H9 (cell line): ENCODE data around the gene HOMER3. TPM values are rescaled to one million over a fixed set of nuclear protein-coding genes. Genes with fewer than 3 reads are reported as not detected.

Experiments used
- DNase-seq: peaks from one replicate; pipeline ENCODE4 v3.0.0-alpha.2; 2017
- H2AFZ ChIP-seq: one replicate; pipeline ENCODE4 v1.6.1; 2013; ENCODE audit warnings: mild to moderate bottlenecking, low read length, control low read depth, moderate library complexity
- H2AK5ac ChIP-seq: 2 replicates; pipeline ENCODE4 v1.6.1; 2013; ENCODE audit warnings: low read length, control low read depth, mixed read lengths; ENCODE audit not compliant: insufficient read length
- H2BK120ac ChIP-seq: one replicate; pipeline ENCODE4 v1.6.1; 2013; ENCODE audit warnings: low read depth, mild to moderate bottlenecking, low read length, control low read depth, inconsistent platforms; ENCODE audit not compliant: poor library complexity, severe bottlenecking
- H2BK12ac ChIP-seq: 2 replicates; pipeline ENCODE4 v1.6.1; 2013; ENCODE audit warnings: low read length, control low read depth, mixed read lengths, low read depth; ENCODE audit not compliant: insufficient read length
- H2BK15ac ChIP-seq: 2 replicates; pipeline ENCODE4 v1.6.1; 2013; ENCODE audit warnings: low read depth, low read length, control low read depth
- H2BK20ac ChIP-seq: one replicate; pipeline ENCODE4 v1.6.1; 2013; ENCODE audit warnings: low read depth, mild to moderate bottlenecking, low read length, control low read depth, inconsistent platforms; ENCODE audit not compliant: poor library complexity, severe bottlenecking
- H2BK5ac ChIP-seq: 2 replicates; pipeline ENCODE4 v1.6.1; 2013; ENCODE audit warnings: low read length, control low read depth, mixed read lengths; ENCODE audit not compliant: insufficient read length
- H3K14ac ChIP-seq: 2 replicates; pipeline ENCODE4 v1.6.1; 2013; ENCODE audit warnings: low read length, control low read depth; ENCODE audit not compliant: insufficient read depth
- H3K18ac ChIP-seq: 2 replicates; pipeline ENCODE4 v1.6.1; 2013; ENCODE audit warnings: low read depth, mild to moderate bottlenecking, mixed read lengths, low read length, control low read depth; ENCODE audit not compliant: insufficient read length
- H3K23ac ChIP-seq: 2 replicates; pipeline ENCODE4 v1.6.1; 2013; ENCODE audit warnings: low read length, control low read depth, mixed read lengths, low read depth; ENCODE audit not compliant: insufficient read length
- H3K23me2 ChIP-seq: 2 replicates; pipeline ENCODE4 v1.6.1; 2013; ENCODE audit warnings: low read depth, mild to moderate bottlenecking, mixed read lengths, low read length, control low read depth; ENCODE audit not compliant: insufficient read length, poor library complexity, severe bottlenecking
- H3K27ac ChIP-seq: 2 replicates; pipeline ENCODE4 v1.5.1; 2013; ENCODE audit warnings: low read length, control low read depth, mixed read lengths, low read depth; ENCODE audit not compliant: insufficient read length
- H3K27me3 ChIP-seq: 2 replicates; pipeline ENCODE4 v1.6.1; 2013; ENCODE audit warnings: low read length, control low read depth, inconsistent platforms; ENCODE audit not compliant: insufficient read depth
- H3K4ac ChIP-seq: 2 replicates; pipeline ENCODE4 v1.6.1; 2013; ENCODE audit warnings: low read depth, mild to moderate bottlenecking, control low read depth, inconsistent platforms, low read length, moderate library complexity
- H3K4me1 ChIP-seq: 2 replicates; pipeline ENCODE4 v1.6.1; 2013; ENCODE audit warnings: low read length, control low read depth, inconsistent platforms; ENCODE audit not compliant: insufficient read depth
- H3K4me2 ChIP-seq: 2 replicates; pipeline ENCODE4 v1.6.1; 2013; ENCODE audit warnings: low read length, control low read depth, mixed read lengths; ENCODE audit not compliant: insufficient read length, insufficient read depth
- H3K56ac ChIP-seq: 2 replicates; pipeline ENCODE4 v1.6.1; 2013; ENCODE audit warnings: low read depth, mild to moderate bottlenecking, mixed read lengths, low read length, control low read depth; ENCODE audit not compliant: insufficient read length
- H3K79me1 ChIP-seq: 2 replicates; pipeline ENCODE4 v1.6.1; 2013; ENCODE audit warnings: low read depth, mild to moderate bottlenecking, moderate library complexity, low read length, control low read depth, inconsistent platforms; ENCODE audit not compliant: insufficient read depth, poor library complexity, severe bottlenecking
- H3K79me2 ChIP-seq: 2 replicates; pipeline ENCODE4 v1.6.1; 2013; ENCODE audit warnings: low read length, control low read depth, inconsistent platforms; ENCODE audit not compliant: insufficient read depth
- H3K9ac ChIP-seq: 2 replicates; pipeline ENCODE4 v1.6.1; 2013; ENCODE audit warnings: low read length, control low read depth, mixed read lengths; ENCODE audit not compliant: insufficient read length; ENCODE audit errors: extremely low read depth
- H3K9me3 ChIP-seq: one replicate; pipeline ENCODE4 v1.6.1; 2013; ENCODE audit warnings: low read depth, low read length, inconsistent platforms; ENCODE audit not compliant: control insufficient read depth
- H3T11ph ChIP-seq: one replicate; pipeline ENCODE4 v1.6.1; 2013; ENCODE audit warnings: mild to moderate bottlenecking, low read length, control low read depth, inconsistent platforms
- H4K20me1 ChIP-seq: one replicate; pipeline ENCODE4 v1.6.1; 2013; ENCODE audit not compliant: control insufficient read depth, insufficient read length, insufficient read depth
- H4K5ac ChIP-seq: 2 replicates; pipeline ENCODE4 v1.6.1; 2013; ENCODE audit warnings: low read depth, mild to moderate bottlenecking, mixed read lengths, low read length, control low read depth; ENCODE audit not compliant: insufficient read length
- H4K8ac ChIP-seq: replicated peaks from 2 replicates; pipeline ENCODE4 v1.6.1; 2013; ENCODE audit warnings: low read length, control low read depth, mixed read lengths, low read depth; ENCODE audit not compliant: insufficient read length
- H4K91ac ChIP-seq: 2 replicates; pipeline ENCODE4 v1.6.1; 2013; ENCODE audit warnings: low read depth, mild to moderate bottlenecking, moderate library complexity, mixed read lengths, low read length, control low read depth; ENCODE audit not compliant: insufficient read length
- H3K27ac Mint-ChIP-seq, 3 experiments: 2 replicates in 2 of 3; 3 replicates in 1 of 3; pipeline ENCODE4 v1.8.0; 2020 to 2021; ENCODE audit warnings: mixed read lengths in 3 of 3, mild to moderate bottlenecking in 1 of 3, moderate library complexity in 1 of 3
- H3K27me3 Mint-ChIP-seq: 2 replicates; pipeline ENCODE4 v1.8.0; 2021; ENCODE audit warnings: low read depth, mild to moderate bottlenecking, moderate library complexity, mixed read lengths
- H3K36me3 Mint-ChIP-seq, 3 experiments: 2 replicates in 2 of 3; 3 replicates in 1 of 3; pipeline ENCODE4 v1.8.0; 2020 to 2021; ENCODE audit warnings: low read depth in 3 of 3, mixed read lengths in 3 of 3; ENCODE audit not compliant: insufficient read depth in 1 of 3
- H3K4me1 Mint-ChIP-seq, 2 experiments: 2 replicates each; pipeline ENCODE4 v1.8.0; 2020; ENCODE audit warnings: mixed read lengths in 2 of 2
- H3K4me3 Mint-ChIP-seq, 2 experiments: 2 replicates in 1 of 2; 3 replicates in 1 of 2; pipeline ENCODE4 v1.8.0; 2020 to 2021; ENCODE audit warnings: mild to moderate bottlenecking in 2 of 2, mixed read lengths in 2 of 2, moderate library complexity in 1 of 2
- H3K9me3 Mint-ChIP-seq, 2 experiments: 2 replicates in 1 of 2; 3 replicates in 1 of 2; pipeline ENCODE4 v1.8.0; 2020; ENCODE audit warnings: mild to moderate bottlenecking in 2 of 2, mixed read lengths in 2 of 2, moderate library complexity in 1 of 2
- WGBS: extraction: QIAGEN DNeasy Blood & Tissue Kit; methylation state at CpG from one replicate; pipeline ENCODE4 v1.1.7; 2013; ENCODE audit warnings: missing lambda C conversion rate, low lambda C conversion rate, mixed read lengths; ENCODE audit not compliant: insufficient read length; ENCODE audit errors: extremely low coverage; 5-methylcytosine and 5-hydroxymethylcytosine counted together
- total RNA-seq: library from RNA; stranded (reverse); gene quantifications from 2 replicates; pipeline ENCODE4 v1.2.1, GENCODE V29; 2021
- TF ChIP-seq, protein P1 (sequence below): fragments of 200-600 bp; sonication (generic); conservative IDR thresholded peaks from 3 replicates; pipeline ENCODE4 v1.8.0; 2021; ENCODE audit warnings: antibody characterized with exemption, mild to moderate bottlenecking

The HOMER3 gene
- total RNA-seq, 1 experiment from 2014 or later, result 20.2 TPM

DNA sequence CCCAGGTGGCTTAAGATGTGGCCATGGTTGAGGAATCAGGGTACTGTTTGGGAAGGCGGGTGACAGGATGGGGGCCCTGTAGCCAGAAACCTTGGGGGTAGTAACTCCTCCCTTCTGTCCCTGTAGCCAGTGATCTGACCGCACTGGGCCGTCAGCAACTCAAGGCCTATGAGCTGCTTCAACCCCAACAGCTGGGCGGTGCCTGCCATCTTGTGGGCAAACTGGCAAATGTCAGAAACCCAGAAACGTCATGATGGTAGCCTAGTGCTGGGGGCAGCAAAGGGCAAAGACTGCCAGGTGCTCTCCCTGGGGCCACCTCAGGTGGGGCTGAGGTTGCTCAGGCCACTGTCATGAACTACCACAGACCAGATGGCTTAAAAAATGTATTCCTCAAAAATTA is 25.4 kb downstream of the HOMER3 start:
- Mint-ChIP-seq H3K36me3 (peaks cover 12 to 27% (median 25%) of the 10 kb centered on the region in 3 experiments; a peak in 6 of 7 replicates), H3K9me3 (no peaks in the 10 kb centered on the region; a peak in 2 of 5 replicates), H3K4me3 (no peak overlapping the region), H3K27ac (peak overlapping the region in 1 of 3 experiments; percentile 82; a peak in 1 of 7 replicates), H3K27me3 (no peaks in the 10 kb centered on the region; the same call in 1 of the 2 replicates), H3K4me1 (peaks cover 0 to 19% of the 10 kb centered on the region in 2 experiments)
- Histone ChIP-seq H3K27me3 (no peaks in the 10 kb centered on the region), H4K91ac (no peak overlapping the region), H4K20me1 (no peaks in the 10 kb centered on the region), H3K4me1 (peaks cover 5% of the 10 kb centered on the region; the same call in 1 of the 2 replicates), H4K8ac (no peak overlapping the region), H3K23me2 (peaks cover 13% of the 10 kb centered on the region), H3K79me2 (peaks cover 9% of the 10 kb centered on the region; the same call in 1 of the 2 replicates), H3K23ac (no peak overlapping the region), H3K4ac (no peak overlapping the region), H3K4me2 (no peak overlapping the region), H2AK5ac (no peak overlapping the region), H3K27ac (no peak overlapping the region), H3T11ph (no peak overlapping the region), H2BK5ac (no peak overlapping the region), H2BK120ac (no peak overlapping the region), H3K56ac (no peak overlapping the region), H3K9me3 (no peaks in the 10 kb centered on the region), H3K18ac (no peak overlapping the region), H2AFZ (no peak overlapping the region), H3K79me1 (peaks cover 7% of the 10 kb centered on the region), H2BK15ac (no peak overlapping the region), H2BK12ac (no peak overlapping the region), H4K5ac (no peak overlapping the region), H3K9ac (no peak overlapping the region), H3K14ac (no peak overlapping the region), H2BK20ac (no peak overlapping the region)
- DNase-seq, result peak; percentile 71
- no CpG with 5 or more reads among the region's 5 CpGs for WGBS
- TF ChIP-seq, protein P1, sequence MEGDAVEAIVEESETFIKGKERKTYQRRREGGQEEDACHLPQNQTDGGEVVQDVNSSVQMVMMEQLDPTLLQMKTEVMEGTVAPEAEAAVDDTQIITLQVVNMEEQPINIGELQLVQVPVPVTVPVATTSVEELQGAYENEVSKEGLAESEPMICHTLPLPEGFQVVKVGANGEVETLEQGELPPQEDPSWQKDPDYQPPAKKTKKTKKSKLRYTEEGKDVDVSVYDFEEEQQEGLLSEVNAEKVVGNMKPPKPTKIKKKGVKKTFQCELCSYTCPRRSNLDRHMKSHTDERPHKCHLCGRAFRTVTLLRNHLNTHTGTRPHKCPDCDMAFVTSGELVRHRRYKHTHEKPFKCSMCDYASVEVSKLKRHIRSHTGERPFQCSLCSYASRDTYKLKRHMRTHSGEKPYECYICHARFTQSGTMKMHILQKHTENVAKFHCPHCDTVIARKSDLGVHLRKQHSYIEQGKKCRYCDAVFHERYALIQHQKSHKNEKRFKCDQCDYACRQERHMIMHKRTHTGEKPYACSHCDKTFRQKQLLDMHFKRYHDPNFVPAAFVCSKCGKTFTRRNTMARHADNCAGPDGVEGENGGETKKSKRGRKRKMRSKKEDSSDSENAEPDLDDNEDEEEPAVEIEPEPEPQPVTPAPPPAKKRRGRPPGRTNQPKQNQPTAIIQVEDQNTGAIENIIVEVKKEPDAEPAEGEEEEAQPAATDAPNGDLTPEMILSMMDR, result peak; percentile 65
